ENCODE data around the gene PKN3. TPM values are rescaled to one million over a fixed set of nuclear protein-coding genes. Genes with fewer than 3 reads are reported as not detected.
A peak's percentile ranks its signal among the peaks of the same experiment; 100 is the strongest.

PKN3 gene
- total RNA-seq, 1 donor from 2014 or later = 11.1 TPM

GRCh38 chr9:128715436-128715750, 13.1 kb downstream of the PKN3 start:
- no peak for TF ChIP-seq CTCF (IDR thresholded peaks at IDR 0.05)
- Histone ChIP-seq H3K36me3 (peaks cover 21% of the 10 kb centered on the region), H3K4me1 (no peaks in the 10 kb centered on the region), H3K27me3 (ENCODE audit: low read depth) (no peaks in the 10 kb centered on the region), H3K4me3 (no peak overlapping the region), H3K27ac (no peak overlapping the region), H3K9me3 (no peaks in the 10 kb centered on the region)
- intact Hi-C loops (cut with DNase I) = no loop called here
- DNase-seq (peak; percentile 18), ATAC-seq (no peak)

GRCh38 chr9:128716581-128717254, 14.4 kb downstream of the PKN3 start:
- Histone ChIP-seq H3K4me1 (no peaks in the 10 kb centered on the region), H3K36me3 (peaks cover 32% of the 10 kb centered on the region), H3K27me3 (ENCODE audit: low read depth) (no peaks in the 10 kb centered on the region), H3K9me3 (no peaks in the 10 kb centered on the region), H3K27ac (no peak overlapping the region), H3K4me3 (no peak overlapping the region)
- intact Hi-C loops (cut with DNase I) = no loop called here
- ATAC-seq (no peak), DNase-seq (peak; percentile 17)
- no peak for TF ChIP-seq CTCF (IDR thresholded peaks at IDR 0.05)

GRCh38 chr9:128718047-128718446, 15.7 kb downstream of the PKN3 start:
- H3K36me3 ChIP-seq = peaks cover 37% of the 10 kb centered on the region
- TF ChIP-seq CTCF (IDR thresholded peaks at IDR 0.05) = no peak
- no peak overlapping the region for H3K27ac ChIP-seq
- no peaks in the 10 kb centered on the region for H3K27me3 ChIP-seq (ENCODE audit: low read depth)
- ATAC-seq (no peak), DNase-seq (no peak)
- H3K4me3 ChIP-seq = no peak overlapping the region
- H3K9me3 ChIP-seq = no peaks in the 10 kb centered on the region
- no peaks in the 10 kb centered on the region for H3K4me1 ChIP-seq
- intact Hi-C loops (cut with DNase I) = no loop called here

- no peak for ATAC-seq
- intact Hi-C loops (cut with DNase I) = no loop called here
- Histone ChIP-seq H3K27ac (no peak overlapping the region), H3K4me3 (no peak overlapping the region), H3K4me1 (no peaks in the 10 kb centered on the region), H3K27me3 (ENCODE audit: low read depth) (no peaks in the 10 kb centered on the region), H3K9me3 (no peaks in the 10 kb centered on the region), H3K36me3 (peaks cover 37% of the 10 kb centered on the region)
- no peak for DNase-seq
- TF ChIP-seq CTCF (IDR thresholded peaks at IDR 0.05) = no peak
Measured at GRCh38 chr9:128718475-128718874, 16.2 kb downstream of the PKN3 start.

GRCh38 chr9:128719919-128720605, 17.8 kb downstream of the PKN3 start:
- ATAC-seq (no peak), DNase-seq (no peak)
- intact Hi-C loops (cut with DNase I) = no loop called here
- no peak overlapping the region for H3K4me3 ChIP-seq
- H3K36me3 ChIP-seq = peaks cover 23% of the 10 kb centered on the region
- H3K27ac ChIP-seq = no peak overlapping the region
- no peaks in the 10 kb centered on the region for H3K27me3 ChIP-seq (ENCODE audit: low read depth)
- no peak for TF ChIP-seq CTCF (IDR thresholded peaks at IDR 0.05)
- no peaks in the 10 kb centered on the region for H3K9me3 ChIP-seq
- peaks cover 7% of the 10 kb centered on the region for H3K4me1 ChIP-seq
